ENCODE results near the gene CAPN13. TPM values are rescaled to one million over a fixed set of nuclear protein-coding genes. Genes with fewer than 3 reads are reported as not detected.

Gene CAPN13
- polyA plus RNA-seq, 1 donor from 2014 or later, result not detected

DNA sequence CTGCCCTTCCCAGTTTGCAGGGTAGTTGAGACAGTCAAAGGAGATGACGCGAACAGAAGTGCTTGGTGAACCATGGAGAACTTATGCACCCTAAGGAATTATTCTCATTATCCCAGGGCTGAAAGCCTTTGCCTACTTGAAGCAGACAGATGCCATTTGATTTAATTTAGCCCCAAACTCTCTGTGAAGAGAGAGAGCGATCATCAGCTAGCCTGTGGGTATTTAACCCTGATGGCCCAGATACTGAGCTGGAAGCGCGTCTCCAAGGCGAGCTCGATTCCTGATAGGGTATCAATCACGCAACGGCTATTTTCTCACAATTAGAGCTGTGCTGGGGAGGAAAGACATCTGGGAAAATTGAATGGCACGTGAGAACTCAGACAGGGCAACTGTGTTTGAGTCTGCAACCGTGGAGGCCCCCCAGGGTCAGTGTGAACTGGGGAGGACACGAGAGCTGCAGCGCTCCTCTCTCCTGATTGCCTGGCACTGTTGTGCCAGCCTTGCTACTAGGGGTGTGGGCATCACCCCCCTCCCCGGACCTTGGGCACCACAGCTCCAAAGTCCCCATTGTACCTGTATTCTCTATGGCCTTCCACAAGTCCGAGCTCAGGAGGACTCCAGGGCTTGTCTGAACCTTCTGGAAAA, 73.2 kb downstream of the CAPN13 start:
- Mint-ChIP-seq H3K27ac (no peak overlapping the region), H3K27me3 (peaks cover 6% of the 10 kb centered on the region), H3K9me3 (no peaks in the 10 kb centered on the region), H3K36me3 (no peaks in the 10 kb centered on the region), H3K4me3 (no peak overlapping the region), H3K4me1 (no peaks in the 10 kb centered on the region)

DNA sequence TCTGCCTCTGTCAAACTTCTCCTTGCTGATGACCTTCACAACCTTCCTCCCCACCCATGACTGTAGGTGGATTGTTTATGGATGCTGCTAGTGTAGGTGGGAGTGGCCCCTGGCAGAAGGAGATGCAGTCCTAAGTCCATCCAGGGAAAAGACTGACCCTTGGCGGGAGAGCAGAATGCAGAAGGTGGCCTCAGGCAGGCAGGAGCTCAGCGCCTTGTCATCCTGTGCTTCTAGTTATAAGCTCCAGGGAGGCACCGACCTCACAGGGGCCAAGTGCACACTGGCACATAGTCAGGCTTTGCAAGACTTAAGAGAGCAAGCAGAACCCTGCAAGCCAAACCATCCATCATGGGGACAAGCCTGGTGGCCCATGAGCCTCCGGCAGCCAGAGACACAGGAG, 74.4 kb downstream of the CAPN13 start:
- Mint-ChIP-seq H3K27ac (no peak overlapping the region), H3K27me3 (peaks cover 3% of the 10 kb centered on the region), H3K9me3 (no peaks in the 10 kb centered on the region), H3K36me3 (no peaks in the 10 kb centered on the region), H3K4me1 (no peaks in the 10 kb centered on the region), H3K4me3 (no peak overlapping the region)

DNA sequence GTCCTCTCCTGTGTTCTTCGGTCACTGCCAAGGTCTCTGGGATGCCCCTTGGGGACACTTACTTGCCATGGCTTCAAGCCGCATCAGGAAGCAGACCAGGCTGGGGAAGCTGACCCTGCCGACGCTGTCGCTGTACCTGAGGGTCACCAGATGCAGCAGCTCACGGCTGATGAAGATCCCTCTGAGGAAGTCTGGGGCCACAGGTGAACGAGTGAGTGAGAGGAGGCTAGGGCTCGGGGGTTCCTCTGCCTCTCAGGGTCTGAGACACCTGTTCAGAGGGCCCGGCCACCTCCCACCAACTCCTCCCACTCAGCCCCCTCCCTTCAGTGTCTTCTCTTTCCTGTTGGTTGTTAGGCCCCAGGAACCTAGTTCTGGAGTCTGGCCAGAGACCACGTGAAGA, 74.9 kb downstream of the CAPN13 start:
- Mint-ChIP-seq H3K27ac (no peak overlapping the region), H3K36me3 (no peaks in the 10 kb centered on the region), H3K9me3 (no peaks in the 10 kb centered on the region), H3K27me3 (peaks cover 3% of the 10 kb centered on the region), H3K4me3 (no peak overlapping the region), H3K4me1 (no peaks in the 10 kb centered on the region)

DNA sequence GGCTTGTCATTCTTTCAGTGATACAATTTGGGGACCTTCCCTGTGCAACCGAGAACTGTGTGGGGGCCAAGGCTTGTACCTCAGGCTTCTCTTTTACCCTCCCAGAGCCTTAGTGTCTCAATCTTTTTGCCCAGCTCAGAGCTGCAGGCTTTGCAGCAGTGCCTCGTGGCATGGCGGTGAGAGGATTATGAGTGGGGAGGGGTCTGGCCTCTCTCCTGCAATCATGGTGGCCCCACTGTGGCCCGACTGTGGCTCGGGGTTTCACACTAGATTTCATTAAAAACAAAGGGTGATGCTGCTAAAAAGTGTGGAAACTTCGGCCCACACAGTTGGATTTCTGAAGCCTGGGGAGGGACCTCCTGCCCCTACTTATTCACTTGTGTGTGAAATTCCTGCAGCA, 75.5 kb downstream of the CAPN13 start:
- no peaks in the 10 kb centered on the region for H3K36me3 Mint-ChIP-seq
- no peak overlapping the region for H3K27ac Mint-ChIP-seq
- H3K9me3 Mint-ChIP-seq, result no peaks in the 10 kb centered on the region
- peaks cover 3% of the 10 kb centered on the region for H3K27me3 Mint-ChIP-seq
- H3K4me1 Mint-ChIP-seq, result no peaks in the 10 kb centered on the region
- H3K4me3 Mint-ChIP-seq, result no peak overlapping the region

DNA sequence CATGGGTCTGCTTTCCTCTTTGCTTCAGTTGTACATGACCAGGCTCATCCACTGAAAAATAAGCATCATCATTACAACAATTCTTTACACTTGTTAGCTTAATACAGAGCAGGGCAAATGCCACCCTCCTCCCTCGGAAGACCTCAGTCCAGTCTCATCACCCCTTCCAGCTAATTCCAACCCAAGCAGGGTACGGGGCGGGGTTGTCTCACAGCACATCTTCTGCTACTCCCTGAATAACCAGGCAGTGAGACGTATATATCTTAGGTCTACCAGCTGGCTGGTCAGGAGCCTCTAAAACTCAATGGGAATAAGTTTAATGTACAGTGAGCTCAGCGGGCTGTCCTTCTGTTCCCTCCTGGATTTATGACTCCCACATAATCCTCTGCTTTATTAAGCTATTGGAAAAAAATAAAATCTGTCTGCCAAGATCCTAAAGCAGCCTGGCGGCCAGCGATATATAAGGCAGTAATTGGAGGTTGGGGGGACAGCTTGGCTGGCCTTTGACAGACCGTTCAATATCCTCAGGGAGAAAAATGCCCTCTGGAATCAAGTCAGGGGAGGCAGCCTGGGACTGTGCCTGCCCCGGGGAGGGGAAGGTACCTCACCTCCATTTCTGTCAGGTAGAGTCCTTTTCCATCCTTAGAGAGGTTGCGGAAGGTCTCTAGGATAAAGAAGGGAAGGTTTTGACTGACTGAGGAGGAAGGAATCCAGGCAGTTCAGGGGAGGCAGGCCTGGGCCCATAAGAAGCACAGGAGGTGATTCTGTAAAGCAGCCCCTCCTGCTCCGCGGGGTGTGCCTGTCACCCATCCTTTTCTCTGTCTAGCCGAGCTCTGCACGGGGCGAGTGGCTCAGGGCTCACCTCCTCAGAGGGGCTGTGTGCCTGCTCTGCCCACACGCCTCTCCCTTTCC, 76.3 kb downstream of the CAPN13 start:
- H3K9me3 Mint-ChIP-seq, result no peaks in the 10 kb centered on the region
- H3K36me3 Mint-ChIP-seq, result no peaks in the 10 kb centered on the region
- H3K27me3 Mint-ChIP-seq, result peaks cover 1% of the 10 kb centered on the region
- H3K4me1 Mint-ChIP-seq, result no peaks in the 10 kb centered on the region
- no peak overlapping the region for H3K27ac Mint-ChIP-seq
- H3K4me3 Mint-ChIP-seq, result no peak overlapping the region

DNA sequence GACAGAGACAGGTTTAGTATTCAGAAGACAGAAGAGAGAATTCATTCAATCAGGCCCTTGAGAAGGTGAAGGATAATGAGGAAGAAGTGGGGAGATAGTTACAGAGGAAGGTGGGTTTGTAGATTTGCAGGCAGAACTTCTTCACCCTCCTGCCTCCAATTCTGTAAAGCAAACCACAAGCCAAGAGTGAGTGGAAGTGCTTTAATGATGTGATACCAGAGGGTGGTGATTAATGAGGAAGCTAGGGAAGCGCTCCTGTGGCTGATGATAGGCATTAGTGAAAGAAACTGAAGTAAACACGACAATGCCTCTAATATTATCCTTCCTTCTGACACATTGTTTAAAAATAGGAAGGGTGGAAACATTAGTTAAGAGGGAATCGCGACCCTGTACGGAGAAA, 78.2 kb downstream of the CAPN13 start:
- H3K36me3 Mint-ChIP-seq, result no peaks in the 10 kb centered on the region
- H3K4me3 Mint-ChIP-seq, result no peak overlapping the region
- H3K27me3 Mint-ChIP-seq, result peaks cover 6% of the 10 kb centered on the region
- H3K9me3 Mint-ChIP-seq, result no peaks in the 10 kb centered on the region
- H3K4me1 Mint-ChIP-seq, result no peaks in the 10 kb centered on the region
- H3K27ac Mint-ChIP-seq, result no peak overlapping the region

DNA sequence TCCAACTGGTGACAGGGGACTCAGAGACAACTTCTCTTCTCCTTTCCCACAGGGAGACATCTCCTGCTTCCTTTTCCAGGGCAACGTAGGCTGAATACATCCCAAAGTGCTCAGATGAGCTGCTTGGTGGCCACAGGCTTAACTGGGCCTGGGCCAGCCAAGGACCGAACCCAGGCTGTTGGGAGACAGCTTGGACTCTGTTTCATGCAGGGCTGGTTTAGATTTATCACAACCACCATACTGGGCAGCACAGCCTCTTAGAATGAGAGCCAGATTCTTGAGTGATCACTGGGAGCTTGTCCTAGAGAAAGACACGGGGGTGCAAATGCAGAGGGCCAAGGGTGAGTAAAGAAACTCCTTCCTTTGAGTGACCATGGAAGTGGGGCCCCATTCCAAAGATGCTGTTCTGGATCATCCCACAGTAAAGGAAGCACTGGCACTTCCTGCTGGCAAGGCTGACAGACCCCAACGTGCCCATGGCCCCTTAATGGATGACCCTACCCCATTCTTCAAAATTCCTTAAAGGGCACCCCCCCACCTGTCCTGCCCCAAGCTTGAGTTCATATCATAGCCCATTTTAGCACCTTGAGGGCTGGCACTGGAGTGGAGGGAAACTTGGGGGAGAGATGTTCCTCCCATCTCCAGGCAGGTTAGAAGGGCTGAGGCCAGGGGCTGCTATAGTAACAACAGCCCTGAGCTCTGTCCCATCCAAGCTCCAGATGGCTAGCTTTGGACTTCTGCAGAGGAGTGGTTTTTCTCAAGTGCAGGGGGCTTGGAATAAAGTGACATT, 84.1 kb downstream of the CAPN13 start:
- Mint-ChIP-seq H3K36me3 (no peaks in the 10 kb centered on the region), H3K4me3 (no peak overlapping the region), H3K27ac (no peak overlapping the region), H3K27me3 (peaks cover 11% of the 10 kb centered on the region), H3K4me1 (no peaks in the 10 kb centered on the region), H3K9me3 (no peaks in the 10 kb centered on the region)

DNA sequence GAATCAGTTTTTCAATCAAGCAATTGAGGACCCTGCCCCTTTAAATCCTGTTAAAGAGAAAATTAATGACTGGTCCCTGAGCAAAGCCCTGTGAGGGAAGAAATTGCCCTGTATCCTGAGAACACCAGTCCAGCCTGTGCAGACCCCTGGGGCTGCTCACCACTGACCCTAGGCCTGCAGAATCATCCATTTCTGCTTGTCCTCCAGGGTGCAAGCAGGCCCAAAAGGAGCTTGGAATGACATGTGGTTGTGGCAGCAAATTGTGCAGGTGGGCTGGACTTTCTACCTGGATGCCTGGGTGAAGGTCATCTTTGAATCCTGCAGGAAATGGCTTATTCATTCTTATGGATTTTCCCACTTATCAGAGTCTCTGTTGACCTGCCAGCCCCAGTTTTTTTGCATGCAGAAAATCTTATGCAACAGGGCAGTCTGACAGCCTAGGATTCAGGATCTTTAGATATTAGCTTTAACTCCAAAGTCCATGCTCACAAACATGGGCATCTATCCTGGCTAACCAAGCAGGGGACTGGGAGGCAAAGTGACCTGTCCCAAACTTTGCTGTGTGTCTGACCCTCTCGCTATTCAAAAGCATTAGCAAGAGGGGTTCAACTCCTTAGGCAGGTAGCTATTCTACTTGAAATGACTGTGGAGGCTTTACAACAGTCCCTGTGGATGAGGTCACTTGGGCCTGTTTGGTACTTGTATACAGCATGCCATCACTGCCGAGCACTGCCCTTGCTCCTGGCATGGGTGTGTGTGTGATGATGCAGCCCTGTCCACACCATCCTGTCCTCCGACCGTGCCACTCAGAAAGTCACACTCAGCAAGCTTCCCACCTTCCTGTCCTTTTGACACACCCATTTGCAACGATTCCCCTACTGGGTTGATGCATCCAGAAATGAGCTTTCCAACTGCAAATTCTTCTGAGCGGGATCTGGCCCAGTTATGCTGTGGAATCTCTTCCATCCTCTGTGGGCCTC, 85.3 kb downstream of the CAPN13 start:
- Mint-ChIP-seq H3K27me3 (peaks cover 11% of the 10 kb centered on the region), H3K4me1 (no peaks in the 10 kb centered on the region), H3K9me3 (no peaks in the 10 kb centered on the region), H3K4me3 (peak overlapping the region in 1 of 4 donors; percentile 13), H3K36me3 (no peaks in the 10 kb centered on the region), H3K27ac (no peak overlapping the region)

DNA sequence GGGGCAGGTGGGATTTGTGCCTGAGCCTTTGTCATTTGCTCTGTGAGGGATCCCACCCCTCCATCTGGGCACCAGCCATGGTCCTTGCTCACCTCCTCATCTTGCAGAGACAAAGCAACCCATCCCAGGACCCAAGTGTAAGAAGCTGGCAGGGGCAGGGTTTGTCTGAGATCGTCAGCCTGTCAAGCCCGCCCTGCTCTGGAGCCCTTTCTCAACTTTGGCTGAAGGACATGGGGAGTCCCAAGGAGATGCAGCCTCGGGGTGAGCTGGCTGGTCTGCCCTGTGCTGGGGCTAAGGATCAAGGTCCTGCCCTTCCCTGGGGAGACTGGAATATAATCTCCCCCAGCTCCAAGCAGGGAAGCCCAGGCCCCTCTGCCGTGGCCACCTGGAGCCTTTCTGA, 86.0 kb downstream of the CAPN13 start:
- H3K4me1 Mint-ChIP-seq, result no peaks in the 10 kb centered on the region
- peaks cover 11% of the 10 kb centered on the region for H3K27me3 Mint-ChIP-seq
- no peaks in the 10 kb centered on the region for H3K36me3 Mint-ChIP-seq
- H3K4me3 Mint-ChIP-seq, result no peak overlapping the region
- H3K27ac Mint-ChIP-seq, result peak overlapping the region in 1 of 3 donors; percentile 72
- H3K9me3 Mint-ChIP-seq, result no peaks in the 10 kb centered on the region

DNA sequence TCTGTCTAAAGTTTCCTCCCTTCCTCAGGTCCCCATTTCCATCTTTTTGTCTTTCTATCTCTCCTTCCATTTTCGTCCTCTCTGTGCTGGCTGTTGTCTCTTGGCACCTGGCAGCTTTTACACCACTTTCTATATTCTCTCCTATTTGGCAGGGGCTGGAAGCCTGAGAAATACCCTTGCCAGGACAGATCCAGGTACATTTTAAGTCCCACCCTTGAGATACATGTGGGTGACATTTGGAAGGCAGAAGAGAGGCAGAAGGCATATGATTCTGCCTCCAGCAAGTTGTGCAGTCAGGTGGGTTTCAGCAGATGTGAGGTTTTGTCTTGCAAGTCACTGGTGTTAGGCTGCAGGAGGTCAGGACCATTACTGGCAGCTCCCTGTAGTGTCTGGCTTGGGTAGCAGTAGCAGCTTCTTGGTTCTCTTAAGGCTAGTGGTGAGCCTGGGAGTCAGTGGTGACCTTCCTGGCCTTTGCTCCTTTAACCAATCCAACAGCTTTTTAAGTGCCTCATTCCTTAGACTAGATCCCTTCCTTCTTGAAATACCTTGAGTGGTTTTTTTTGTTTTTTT, 90.1 kb downstream of the CAPN13 start:
- peak overlapping the region in 1 of 3 donors; percentile 16 for H3K27ac Mint-ChIP-seq
- no peaks in the 10 kb centered on the region for H3K36me3 Mint-ChIP-seq
- no peak overlapping the region for H3K4me3 Mint-ChIP-seq
- no peaks in the 10 kb centered on the region for H3K9me3 Mint-ChIP-seq
- peaks cover 0 to 2% (median 0%) of the 10 kb centered on the region in 3 donors for H3K4me1 Mint-ChIP-seq
- H3K27me3 Mint-ChIP-seq, result peaks cover under 1% of the 10 kb centered on the region

DNA sequence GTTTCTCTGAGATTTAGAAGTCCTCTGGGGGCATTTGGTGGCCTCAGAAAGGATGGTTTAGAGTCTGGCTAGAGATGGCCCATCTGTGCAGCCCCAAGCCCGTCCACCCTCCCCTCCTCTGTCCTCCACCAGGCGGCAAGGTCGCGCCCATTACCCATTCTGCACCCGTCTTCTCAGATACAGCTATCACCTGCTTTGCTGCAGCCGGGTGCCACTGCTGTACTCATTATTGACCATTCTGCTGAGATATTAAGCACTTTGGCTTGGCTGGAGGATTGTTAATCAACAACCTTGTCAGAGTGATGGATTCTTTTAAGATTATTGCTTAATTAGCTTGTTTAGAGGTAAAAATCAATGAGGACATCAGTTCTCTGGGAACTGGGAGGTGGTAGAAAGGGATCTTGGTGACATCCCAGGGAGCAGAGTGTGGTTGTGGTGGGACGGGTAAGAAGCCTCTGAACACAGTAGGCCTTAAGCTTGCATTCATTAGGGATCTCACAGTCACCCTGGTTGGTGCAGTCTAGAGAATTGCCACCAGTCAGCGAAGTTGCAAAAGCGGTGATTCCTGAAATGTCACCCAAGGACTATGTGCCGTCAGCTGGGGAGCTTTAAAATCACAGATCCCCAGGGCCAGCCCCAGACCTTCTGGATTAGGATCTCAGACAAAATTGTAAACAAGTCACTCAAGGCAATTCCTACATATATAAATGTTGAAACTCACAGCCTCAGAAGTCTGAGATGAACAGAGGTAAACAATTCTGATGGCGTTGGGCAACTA, 90.9 kb downstream of the CAPN13 start:
- Mint-ChIP-seq H3K4me3 (no peak overlapping the region), H3K9me3 (no peaks in the 10 kb centered on the region), H3K36me3 (no peaks in the 10 kb centered on the region), H3K4me1 (peaks cover 0 to 4% (median 0%) of the 10 kb centered on the region in 3 donors), H3K27me3 (no peaks in the 10 kb centered on the region), H3K27ac (no peak overlapping the region)

DNA sequence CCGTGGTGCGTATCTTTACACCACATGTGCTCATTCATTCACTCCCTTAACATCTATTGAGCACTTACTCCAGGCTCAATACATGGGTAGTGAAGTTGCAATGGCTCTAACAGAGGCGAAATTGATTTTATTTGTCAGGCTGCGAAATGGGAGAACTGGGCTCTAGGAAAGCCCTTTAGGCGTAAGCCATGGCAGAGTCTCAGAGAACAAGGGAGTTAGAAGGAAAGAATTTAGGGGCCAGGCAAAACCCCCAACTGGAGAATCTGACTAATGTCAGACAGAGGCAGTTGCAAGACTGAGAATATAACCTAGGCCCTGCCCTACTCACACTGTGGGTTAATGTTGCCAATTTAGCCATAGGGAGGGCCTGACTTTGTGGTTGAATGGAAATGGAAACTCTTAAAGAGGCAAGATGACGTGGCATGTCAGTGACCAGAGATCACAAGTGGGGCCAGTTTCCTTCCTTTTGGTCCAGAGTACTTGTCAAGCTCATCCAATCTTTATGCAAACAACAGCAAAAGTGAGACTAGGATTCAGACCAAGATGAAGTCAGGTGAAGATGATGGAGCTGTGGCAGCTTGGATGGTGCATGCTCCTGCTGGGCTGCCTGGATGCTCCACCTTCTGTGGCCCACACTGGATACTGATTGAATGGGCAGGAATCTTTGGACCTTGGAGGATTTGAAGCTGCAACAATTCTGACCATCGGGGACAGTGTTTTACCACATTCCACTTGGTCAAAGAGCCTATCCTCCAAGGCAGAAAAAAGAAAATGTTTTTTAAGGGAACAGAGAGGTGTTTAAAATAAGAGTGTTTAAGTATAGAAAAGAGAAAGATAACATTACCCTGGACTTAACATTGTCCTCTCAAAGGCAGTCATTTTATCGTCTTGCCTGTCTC, 92.2 kb downstream of the CAPN13 start:
- Mint-ChIP-seq H3K36me3 (no peaks in the 10 kb centered on the region), H3K27ac (peak overlapping the region in 1 of 3 donors; percentile 73), H3K9me3 (no peaks in the 10 kb centered on the region), H3K4me1 (peaks cover 0 to 4% (median 0%) of the 10 kb centered on the region in 3 donors), H3K27me3 (no peaks in the 10 kb centered on the region), H3K4me3 (no peak overlapping the region)

DNA sequence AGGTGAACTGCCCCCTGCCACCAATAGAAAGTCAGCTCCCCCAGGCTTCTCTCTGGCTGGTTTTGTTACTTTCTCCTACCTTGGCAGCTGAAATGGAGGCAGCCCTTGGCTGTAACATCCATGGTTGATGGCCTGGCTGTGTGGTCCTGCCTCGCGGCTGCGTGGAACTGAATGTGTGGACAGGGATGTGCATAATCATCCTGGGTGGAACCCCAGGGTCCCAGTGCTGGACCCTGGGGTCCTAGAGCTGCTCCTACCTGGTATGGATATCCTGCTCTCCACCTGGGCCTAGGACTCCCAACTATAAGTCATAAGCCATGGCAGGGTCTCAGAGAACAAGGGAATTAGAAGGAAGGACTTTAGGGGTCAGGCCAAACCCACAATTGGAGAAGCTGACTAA, 93.5 kb downstream of the CAPN13 start:
- Mint-ChIP-seq H3K27me3 (no peaks in the 10 kb centered on the region), H3K4me1 (peaks cover 0 to 4% (median 0%) of the 10 kb centered on the region in 3 donors), H3K27ac (peak overlapping the region; percentile 69 to 83 (median 73)), H3K4me3 (no peak overlapping the region), H3K36me3 (no peaks in the 10 kb centered on the region), H3K9me3 (no peaks in the 10 kb centered on the region)

All from IgD-negative memory B cell (primary cell).